H9 (cell line): Measurements from ENCODE around the gene KRTAP9-3. TPM values are rescaled to one million over a fixed set of nuclear protein-coding genes. Genes with fewer than 3 reads are reported as not detected.
"Not testable (repeated sequence)": the region's sequence is repeated elsewhere in the genome, so short reads cannot be mapped to it uniquely, and the experiment has no call there.

Experiments
- DNase-seq: peaks from one replicate; pipeline ENCODE4 v3.0.0-alpha.2; 2017
- H2AFZ ChIP-seq: one replicate; pipeline ENCODE4 v1.6.1; 2013; ENCODE audit warnings: mild to moderate bottlenecking, low read length, control low read depth, moderate library complexity
- H2AK5ac ChIP-seq: 2 replicates; pipeline ENCODE4 v1.6.1; 2013; ENCODE audit warnings: low read length, control low read depth, mixed read lengths; ENCODE audit not compliant: insufficient read length
- H2BK120ac ChIP-seq: one replicate; pipeline ENCODE4 v1.6.1; 2013; ENCODE audit warnings: low read depth, mild to moderate bottlenecking, low read length, control low read depth, inconsistent platforms; ENCODE audit not compliant: poor library complexity, severe bottlenecking
- H2BK12ac ChIP-seq: 2 replicates; pipeline ENCODE4 v1.6.1; 2013; ENCODE audit warnings: low read length, control low read depth, mixed read lengths, low read depth; ENCODE audit not compliant: insufficient read length
- H2BK15ac ChIP-seq: 2 replicates; pipeline ENCODE4 v1.6.1; 2013; ENCODE audit warnings: low read depth, low read length, control low read depth
- H2BK20ac ChIP-seq: one replicate; pipeline ENCODE4 v1.6.1; 2013; ENCODE audit warnings: low read depth, mild to moderate bottlenecking, low read length, control low read depth, inconsistent platforms; ENCODE audit not compliant: poor library complexity, severe bottlenecking
- H2BK5ac ChIP-seq: 2 replicates; pipeline ENCODE4 v1.6.1; 2013; ENCODE audit warnings: low read length, control low read depth, mixed read lengths; ENCODE audit not compliant: insufficient read length
- H3K14ac ChIP-seq: 2 replicates; pipeline ENCODE4 v1.6.1; 2013; ENCODE audit warnings: low read length, control low read depth; ENCODE audit not compliant: insufficient read depth
- H3K18ac ChIP-seq: 2 replicates; pipeline ENCODE4 v1.6.1; 2013; ENCODE audit warnings: low read depth, mild to moderate bottlenecking, mixed read lengths, low read length, control low read depth; ENCODE audit not compliant: insufficient read length
- H3K23ac ChIP-seq: 2 replicates; pipeline ENCODE4 v1.6.1; 2013; ENCODE audit warnings: low read length, control low read depth, mixed read lengths, low read depth; ENCODE audit not compliant: insufficient read length
- H3K23me2 ChIP-seq: 2 replicates; pipeline ENCODE4 v1.6.1; 2013; ENCODE audit warnings: low read depth, mild to moderate bottlenecking, mixed read lengths, low read length, control low read depth; ENCODE audit not compliant: insufficient read length, poor library complexity, severe bottlenecking
- H3K27ac ChIP-seq: 2 replicates; pipeline ENCODE4 v1.5.1; 2013; ENCODE audit warnings: low read length, control low read depth, mixed read lengths, low read depth; ENCODE audit not compliant: insufficient read length
- H3K27me3 ChIP-seq: 2 replicates; pipeline ENCODE4 v1.6.1; 2013; ENCODE audit warnings: low read length, control low read depth, inconsistent platforms; ENCODE audit not compliant: insufficient read depth
- H3K4ac ChIP-seq: 2 replicates; pipeline ENCODE4 v1.6.1; 2013; ENCODE audit warnings: low read depth, mild to moderate bottlenecking, control low read depth, inconsistent platforms, low read length, moderate library complexity
- H3K4me1 ChIP-seq: 2 replicates; pipeline ENCODE4 v1.6.1; 2013; ENCODE audit warnings: low read length, control low read depth, inconsistent platforms; ENCODE audit not compliant: insufficient read depth
- H3K4me2 ChIP-seq: 2 replicates; pipeline ENCODE4 v1.6.1; 2013; ENCODE audit warnings: low read length, control low read depth, mixed read lengths; ENCODE audit not compliant: insufficient read length, insufficient read depth
- H3K56ac ChIP-seq: 2 replicates; pipeline ENCODE4 v1.6.1; 2013; ENCODE audit warnings: low read depth, mild to moderate bottlenecking, mixed read lengths, low read length, control low read depth; ENCODE audit not compliant: insufficient read length
- H3K79me1 ChIP-seq: 2 replicates; pipeline ENCODE4 v1.6.1; 2013; ENCODE audit warnings: low read depth, mild to moderate bottlenecking, moderate library complexity, low read length, control low read depth, inconsistent platforms; ENCODE audit not compliant: insufficient read depth, poor library complexity, severe bottlenecking
- H3K79me2 ChIP-seq: 2 replicates; pipeline ENCODE4 v1.6.1; 2013; ENCODE audit warnings: low read length, control low read depth, inconsistent platforms; ENCODE audit not compliant: insufficient read depth
- H3K9ac ChIP-seq: 2 replicates; pipeline ENCODE4 v1.6.1; 2013; ENCODE audit warnings: low read length, control low read depth, mixed read lengths; ENCODE audit not compliant: insufficient read length; ENCODE audit errors: extremely low read depth
- H3K9me3 ChIP-seq: one replicate; pipeline ENCODE4 v1.6.1; 2013; ENCODE audit warnings: low read depth, low read length, inconsistent platforms; ENCODE audit not compliant: control insufficient read depth
- H3T11ph ChIP-seq: one replicate; pipeline ENCODE4 v1.6.1; 2013; ENCODE audit warnings: mild to moderate bottlenecking, low read length, control low read depth, inconsistent platforms
- H4K20me1 ChIP-seq: one replicate; pipeline ENCODE4 v1.6.1; 2013; ENCODE audit not compliant: control insufficient read depth, insufficient read length, insufficient read depth
- H4K5ac ChIP-seq: 2 replicates; pipeline ENCODE4 v1.6.1; 2013; ENCODE audit warnings: low read depth, mild to moderate bottlenecking, mixed read lengths, low read length, control low read depth; ENCODE audit not compliant: insufficient read length
- H4K8ac ChIP-seq: replicated peaks from 2 replicates; pipeline ENCODE4 v1.6.1; 2013; ENCODE audit warnings: low read length, control low read depth, mixed read lengths, low read depth; ENCODE audit not compliant: insufficient read length
- H4K91ac ChIP-seq: 2 replicates; pipeline ENCODE4 v1.6.1; 2013; ENCODE audit warnings: low read depth, mild to moderate bottlenecking, moderate library complexity, mixed read lengths, low read length, control low read depth; ENCODE audit not compliant: insufficient read length
- H3K27ac Mint-ChIP-seq, 3 experiments: 2 replicates in 2 of 3; 3 replicates in 1 of 3; pipeline ENCODE4 v1.8.0; 2020 to 2021; ENCODE audit warnings: mixed read lengths in 3 of 3, mild to moderate bottlenecking in 1 of 3, moderate library complexity in 1 of 3
- H3K27me3 Mint-ChIP-seq: 2 replicates; pipeline ENCODE4 v1.8.0; 2021; ENCODE audit warnings: low read depth, mild to moderate bottlenecking, moderate library complexity, mixed read lengths
- H3K36me3 Mint-ChIP-seq, 3 experiments: 2 replicates in 2 of 3; 3 replicates in 1 of 3; pipeline ENCODE4 v1.8.0; 2020 to 2021; ENCODE audit warnings: low read depth in 3 of 3, mixed read lengths in 3 of 3; ENCODE audit not compliant: insufficient read depth in 1 of 3
- H3K4me1 Mint-ChIP-seq, 2 experiments: 2 replicates each; pipeline ENCODE4 v1.8.0; 2020; ENCODE audit warnings: mixed read lengths in 2 of 2
- H3K4me3 Mint-ChIP-seq, 2 experiments: 2 replicates in 1 of 2; 3 replicates in 1 of 2; pipeline ENCODE4 v1.8.0; 2020 to 2021; ENCODE audit warnings: mild to moderate bottlenecking in 2 of 2, mixed read lengths in 2 of 2, moderate library complexity in 1 of 2
- H3K9me3 Mint-ChIP-seq, 2 experiments: 2 replicates in 1 of 2; 3 replicates in 1 of 2; pipeline ENCODE4 v1.8.0; 2020; ENCODE audit warnings: mild to moderate bottlenecking in 2 of 2, mixed read lengths in 2 of 2, moderate library complexity in 1 of 2
- WGBS: extraction: QIAGEN DNeasy Blood & Tissue Kit; methylation state at CpG from one replicate; pipeline ENCODE4 v1.1.7; 2013; ENCODE audit warnings: missing lambda C conversion rate, low lambda C conversion rate, mixed read lengths; ENCODE audit not compliant: insufficient read length; ENCODE audit errors: extremely low coverage; 5-methylcytosine and 5-hydroxymethylcytosine counted together
- long read RNA-seq: library from polyadenylated mRNA; unstranded; transcript quantifications from one replicate; pipeline ENCODE4 v2.0.0, GENCODE V29; 2020
- total RNA-seq: library from RNA; stranded (reverse); gene quantifications from 2 replicates; pipeline ENCODE4 v1.2.1, GENCODE V29; 2021

KRTAP9-3 gene
- total RNA-seq: not detected in 2 replicates
- long read RNA-seq: 0 reads

GRCh38 chr17:41232399-41233105 is at the start of gene KRTAP9-3:
KRTAP9-3 (plus strand) TSS chr17:41232449; CDS start chr17:41232502, 53 bp downstream.
- not testable (repeated sequence) for H3K56ac ChIP-seq, H3K4me3 Mint-ChIP-seq, H2BK20ac ChIP-seq, H3K23ac ChIP-seq, H3K79me2 ChIP-seq, H3K27ac ChIP-seq, H3K18ac ChIP-seq, H3K27me3 ChIP-seq, H4K5ac ChIP-seq, H3T11ph ChIP-seq, H3K9me3 ChIP-seq, H3K9ac ChIP-seq, H2AFZ ChIP-seq, H2BK15ac ChIP-seq, H3K23me2 ChIP-seq, H3K4me1 ChIP-seq, H4K20me1 ChIP-seq, H3K27me3 Mint-ChIP-seq, DNase-seq, H3K9me3 Mint-ChIP-seq, H3K27ac Mint-ChIP-seq, H3K36me3 Mint-ChIP-seq, H3K4me2 ChIP-seq, H2BK120ac ChIP-seq, H4K8ac ChIP-seq, H2AK5ac ChIP-seq, H3K14ac ChIP-seq, H2BK5ac ChIP-seq, H4K91ac ChIP-seq, H3K79me1 ChIP-seq, H3K4me1 Mint-ChIP-seq, H2BK12ac ChIP-seq, H3K4ac ChIP-seq
- WGBS: no CpG with 5 or more reads among the region's 1 CpG
